GM19043 (cell line): Measurements from ENCODE around the gene CBFA2T2.
"Not testable (repeated sequence)": the region's sequence is repeated elsewhere in the genome, so short reads cannot be mapped to it uniquely, and the experiment has no call there.

Experiments
- ATAC-seq: cut with Tn5 transposase; IDR thresholded peaks from one replicate; pipeline ENCODE4 v1.9.1; 2021; ENCODE audit warnings: low read depth; ENCODE audit not compliant: unreplicated experiment

Gene CBFA2T2

DNA sequence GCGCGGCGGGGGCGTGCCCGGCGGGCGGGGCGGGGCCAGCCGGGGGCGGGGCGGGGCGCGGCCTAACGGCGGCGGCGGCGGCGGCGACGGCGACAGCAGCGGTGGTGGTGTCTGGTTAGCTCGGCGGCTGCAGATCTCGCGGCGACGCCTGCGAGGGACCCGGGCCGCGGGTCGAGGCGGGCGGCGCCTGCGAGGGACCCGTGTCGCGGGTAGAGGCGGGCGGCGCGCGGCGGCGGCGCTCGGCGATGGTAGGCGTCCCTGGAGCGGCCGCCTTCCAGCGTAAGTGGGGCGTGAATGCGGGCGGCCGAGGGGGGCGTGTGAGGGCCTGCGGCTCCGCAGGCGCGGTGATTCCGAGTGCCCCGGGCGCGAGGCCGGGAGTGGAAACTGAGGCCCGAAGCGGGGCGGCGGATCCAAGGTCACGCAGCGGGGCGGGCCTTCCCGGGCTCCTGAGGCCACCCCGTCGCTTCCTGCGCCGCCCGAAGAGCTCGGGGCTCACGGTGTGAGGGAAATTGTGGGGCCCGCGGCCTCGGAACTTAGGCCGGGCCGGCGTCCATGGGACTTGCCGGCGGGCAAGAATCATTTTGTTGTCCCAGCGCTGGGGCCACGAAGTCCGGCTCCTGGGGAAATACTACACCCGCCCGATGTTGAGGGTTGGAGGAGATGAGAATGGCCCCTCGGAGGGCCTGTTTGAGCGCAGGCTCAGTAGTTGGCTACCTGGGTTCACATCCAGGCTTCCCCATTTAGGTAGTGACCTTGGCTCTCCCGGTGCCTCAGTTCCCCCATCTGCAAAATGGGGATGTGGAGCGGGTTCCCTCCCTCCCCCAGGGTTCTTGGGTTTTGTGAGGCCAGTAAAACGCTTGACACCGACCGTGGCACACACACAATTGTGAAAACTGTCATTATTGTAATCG is at the start of gene CBFA2T2:
CBFA2T2 (plus strand) TSS at position 74 of the 911 bp plus-strand sequence; CDS start at position 246, 172 bp downstream.
- ATAC-seq = peak; percentile 39

DNA sequence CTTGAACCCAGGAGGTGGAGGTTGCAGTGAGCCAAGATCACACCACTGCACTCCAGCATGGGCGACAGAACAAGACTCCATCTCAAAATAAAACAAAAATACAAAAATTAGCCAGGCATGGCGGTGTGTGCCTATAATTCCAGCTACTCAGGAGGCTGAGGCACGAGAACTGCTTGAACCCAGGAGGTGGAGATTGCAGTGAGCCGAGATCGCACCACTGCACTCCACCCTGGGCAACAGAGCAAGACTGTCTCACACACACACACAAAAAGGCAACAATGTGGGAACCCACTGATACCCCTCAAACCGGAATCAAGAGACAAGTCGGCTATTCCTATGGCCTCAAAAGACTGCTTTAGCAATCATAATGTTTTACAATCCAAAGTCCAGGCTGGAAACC is 49.3 kb upstream of the CBFA2T2 start:
- ATAC-seq = not testable (repeated sequence)

DNA sequence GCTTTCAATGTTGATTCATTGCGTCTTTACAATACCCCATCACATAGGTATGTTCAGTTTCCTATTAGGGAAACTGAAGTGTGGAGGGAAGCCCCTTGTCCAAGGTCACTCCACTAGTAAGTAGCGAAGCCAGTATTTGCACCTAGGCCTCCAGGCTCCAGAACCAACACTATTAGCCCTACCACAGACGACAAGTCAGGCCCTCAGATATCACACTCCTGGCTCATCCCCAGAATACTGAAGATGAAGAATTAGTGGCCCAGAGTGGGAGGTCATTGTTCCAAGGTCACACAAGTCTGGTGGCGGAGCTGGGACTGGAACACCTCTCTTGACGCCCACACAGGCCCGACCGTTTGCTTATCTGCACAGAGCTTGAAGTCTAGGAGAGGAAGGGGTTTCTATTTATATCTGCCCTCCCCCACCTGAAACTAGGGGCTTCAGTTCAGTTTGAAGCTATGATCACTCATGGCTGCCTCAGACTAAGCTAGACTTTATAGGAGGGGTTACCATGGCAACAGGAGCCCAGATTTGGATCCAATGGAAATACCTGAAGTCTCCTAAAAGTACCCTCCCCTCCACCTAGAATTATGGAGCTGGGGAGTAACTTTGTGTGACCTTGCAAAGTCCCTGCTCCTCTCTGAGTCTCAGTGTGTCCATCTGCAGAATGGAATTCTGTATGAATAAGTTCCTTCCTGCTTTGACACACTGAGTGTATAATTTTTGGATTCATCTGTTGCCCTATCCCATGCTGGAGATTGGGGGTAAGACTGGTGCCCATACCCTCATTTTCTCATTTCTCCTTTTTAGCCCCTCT is 48.5 kb upstream of the CBFA2T2 start:
- no peak for ATAC-seq

DNA sequence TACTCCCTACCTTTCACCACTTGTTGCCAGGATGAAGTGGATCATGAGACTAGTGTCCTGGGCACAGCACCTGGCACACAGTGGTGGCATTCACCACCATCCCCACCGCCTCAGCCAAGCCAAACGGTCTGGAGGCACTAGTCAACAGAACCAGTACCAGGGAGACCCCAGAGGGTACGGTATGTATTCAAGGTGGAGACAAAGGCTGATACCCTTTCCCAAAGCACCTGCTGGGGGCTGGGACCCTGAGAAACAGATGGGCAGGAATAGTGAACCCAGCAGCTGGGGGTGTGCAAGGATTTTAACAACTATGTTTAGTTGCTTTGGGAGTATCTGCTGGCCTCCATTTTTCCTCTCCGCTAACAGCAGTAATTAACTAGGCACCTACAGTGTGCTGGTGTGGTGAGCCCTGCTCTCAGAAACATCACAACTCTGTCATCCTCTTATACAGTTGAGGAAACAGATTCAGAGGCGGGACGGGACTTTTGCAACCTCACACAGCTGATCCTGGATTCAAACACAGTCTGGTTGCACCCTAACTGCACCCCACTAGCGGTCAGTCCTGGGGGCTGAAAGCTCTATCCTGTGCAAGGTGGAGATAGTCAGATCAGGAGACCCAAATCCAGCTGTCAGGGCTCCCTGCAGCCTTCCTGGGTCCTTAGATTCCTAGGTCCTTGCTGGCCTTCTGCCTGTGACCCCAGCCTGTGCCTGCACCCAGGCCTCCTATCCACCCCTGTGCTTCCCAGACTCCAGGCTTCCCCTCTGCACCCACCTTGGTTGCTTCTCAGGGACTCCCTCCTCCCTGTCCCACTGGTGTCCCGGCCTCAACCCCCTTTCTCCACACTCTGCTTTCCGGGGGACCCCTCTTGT is 47.5 kb upstream of the CBFA2T2 start:
- no peak for ATAC-seq

DNA sequence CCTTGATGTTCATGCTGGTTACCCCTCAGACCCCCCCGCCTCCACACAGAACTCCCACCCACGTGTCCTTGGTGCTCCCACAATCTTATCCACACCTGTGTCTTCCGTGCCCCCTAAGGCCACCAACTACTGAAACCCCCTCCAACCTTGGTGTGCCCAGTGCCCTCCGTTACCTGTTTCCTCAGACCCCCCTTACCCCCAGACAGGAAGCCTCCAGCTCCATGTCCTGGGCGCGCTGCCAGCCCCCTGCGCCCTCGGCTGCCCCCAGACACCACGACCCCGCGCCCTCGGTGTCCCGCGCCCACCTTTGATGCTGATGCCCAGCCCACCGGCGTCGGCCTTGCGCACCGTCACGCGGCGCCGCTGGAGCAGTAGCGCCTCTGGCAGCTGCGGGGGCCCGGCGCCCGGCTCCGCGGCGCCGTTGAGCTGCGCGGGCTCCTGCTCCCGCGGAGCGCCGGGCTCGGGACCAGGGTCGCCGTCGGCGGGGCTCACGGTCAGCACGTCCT is 46.8 kb upstream of the CBFA2T2 start:
- ATAC-seq = no peak

DNA sequence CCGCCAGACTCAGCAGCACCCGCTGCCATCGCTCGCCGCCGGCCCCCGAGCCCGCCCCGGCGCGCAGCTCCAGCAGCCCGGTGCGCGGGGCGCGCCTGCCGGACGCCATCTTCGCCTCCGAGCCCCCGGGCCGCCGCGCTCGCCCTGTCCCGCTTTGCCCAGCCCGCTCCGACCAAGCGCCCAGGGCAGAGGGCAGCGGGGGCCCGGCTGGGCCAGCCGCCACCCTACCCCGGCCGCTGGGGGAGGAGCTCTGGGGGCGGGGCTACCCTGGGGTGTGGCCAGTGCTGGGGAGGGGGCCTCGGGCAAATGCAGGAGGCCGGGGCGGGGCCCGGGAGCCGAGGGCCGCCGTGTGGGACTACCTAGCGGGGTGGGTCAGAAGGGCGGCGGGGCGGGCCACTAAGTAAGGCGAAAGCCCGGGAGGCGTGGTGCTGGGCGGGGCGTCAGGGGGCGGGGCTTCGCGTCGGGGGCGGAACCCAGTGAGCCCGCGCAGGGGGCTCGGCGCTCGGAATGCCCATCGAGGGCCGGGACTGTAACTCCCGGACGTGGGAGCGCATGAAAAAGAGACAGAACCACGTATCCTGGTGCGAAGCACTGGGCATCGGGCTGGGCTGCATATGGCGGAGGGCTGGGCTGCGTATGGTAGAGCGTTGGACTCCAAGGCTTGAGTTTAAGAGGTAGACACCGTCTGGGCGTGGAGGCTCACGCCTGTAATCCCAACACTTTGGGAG is 46.2 kb upstream of the CBFA2T2 start, which contains the start of gene SNTA1:
SNTA1 (minus strand) TSS at position 252 of the 728 bp plus-strand sequence; CDS start at position 109, 143 bp downstream.
- no peak for ATAC-seq

DNA sequence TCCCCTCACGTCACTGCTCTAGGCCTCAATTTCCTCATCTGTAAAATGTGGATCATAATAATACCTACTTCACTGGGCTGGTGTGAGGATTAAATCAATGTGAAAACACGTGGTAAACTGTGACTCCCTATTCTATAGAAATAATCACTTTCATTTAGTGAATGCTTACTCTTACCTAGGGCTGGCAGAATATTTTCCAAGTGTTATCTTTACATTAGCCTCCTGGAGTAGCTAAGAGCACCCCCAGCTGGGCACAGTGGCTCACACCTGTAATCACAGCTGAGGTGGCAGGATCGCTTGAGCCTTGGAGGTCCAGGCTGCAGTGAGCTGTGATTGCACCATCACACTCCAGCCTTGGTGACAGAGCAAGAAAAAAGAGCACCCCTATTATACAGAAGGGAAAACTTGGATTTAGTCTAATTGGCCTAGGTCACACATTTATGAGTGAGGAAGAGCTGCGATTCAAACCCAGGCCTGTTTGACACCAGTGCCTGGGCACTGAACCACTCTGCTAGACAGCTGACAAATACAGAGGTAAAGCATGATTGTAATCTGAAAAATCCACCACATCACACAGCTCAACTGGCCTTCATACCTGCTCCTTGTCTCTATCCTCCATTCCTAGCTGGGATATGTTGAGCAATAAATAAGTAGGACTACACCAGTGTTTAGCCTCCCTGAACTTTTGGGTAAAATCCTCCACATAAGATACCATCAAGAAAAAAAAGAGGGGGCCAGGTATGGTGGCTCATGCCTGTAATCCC is 44.9 kb upstream of the CBFA2T2 start:
- no peak for ATAC-seq

DNA sequence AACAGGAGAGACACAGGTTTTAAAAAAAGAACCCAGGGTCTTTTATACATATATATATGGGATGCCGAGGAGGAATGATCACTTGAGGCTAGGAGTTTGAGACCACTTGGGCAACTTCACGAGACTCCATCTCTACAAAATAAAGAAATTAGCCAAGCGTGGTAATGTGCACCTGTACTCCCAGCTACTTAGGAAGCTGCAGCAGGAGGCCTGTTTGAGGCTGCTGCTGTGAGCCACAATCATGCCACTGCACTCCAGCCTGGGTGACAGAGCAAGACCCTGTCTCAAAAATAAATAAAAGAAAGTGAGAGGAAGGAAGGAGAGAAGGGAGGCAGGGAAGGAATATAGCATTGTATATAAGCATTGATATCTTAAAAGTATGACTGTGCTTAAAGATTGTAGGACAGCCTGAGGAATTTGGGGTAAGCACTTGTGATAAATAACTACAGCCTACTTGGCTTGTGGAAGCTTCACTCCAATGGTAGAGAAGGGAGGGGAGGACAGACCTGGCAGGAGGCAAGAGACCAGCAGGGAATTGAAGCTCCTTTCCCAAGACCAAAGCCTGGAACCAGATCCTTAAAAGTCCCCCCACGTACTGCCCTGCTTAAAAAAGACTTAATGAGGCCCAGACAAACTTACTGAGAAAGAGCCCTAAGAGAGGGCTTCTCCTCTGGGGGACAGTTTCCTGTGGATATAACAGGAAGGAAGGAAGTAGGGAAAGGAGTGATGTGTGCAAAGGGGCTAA is 43.8 kb upstream of the CBFA2T2 start:
- ATAC-seq = no peak

DNA sequence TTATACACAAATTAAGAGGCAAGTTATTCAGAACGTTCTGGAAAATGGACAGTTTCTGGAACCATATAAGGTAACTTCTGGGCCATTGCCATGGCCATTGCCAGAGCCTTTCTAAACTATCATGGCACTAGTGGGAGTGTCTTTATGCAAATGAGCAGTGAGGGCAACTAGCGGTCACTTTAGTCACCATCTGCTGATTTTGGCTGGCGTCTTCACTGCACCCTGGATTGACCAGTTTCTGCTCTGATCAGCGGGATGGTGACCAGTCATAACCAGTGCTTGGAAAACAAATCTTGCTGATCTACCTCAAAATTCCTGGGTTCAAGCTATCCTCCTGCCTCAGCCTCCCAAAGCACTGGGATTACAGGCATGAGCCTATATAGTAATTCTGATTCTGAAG is 39.0 kb upstream of the CBFA2T2 start:
- ATAC-seq = no peak

DNA sequence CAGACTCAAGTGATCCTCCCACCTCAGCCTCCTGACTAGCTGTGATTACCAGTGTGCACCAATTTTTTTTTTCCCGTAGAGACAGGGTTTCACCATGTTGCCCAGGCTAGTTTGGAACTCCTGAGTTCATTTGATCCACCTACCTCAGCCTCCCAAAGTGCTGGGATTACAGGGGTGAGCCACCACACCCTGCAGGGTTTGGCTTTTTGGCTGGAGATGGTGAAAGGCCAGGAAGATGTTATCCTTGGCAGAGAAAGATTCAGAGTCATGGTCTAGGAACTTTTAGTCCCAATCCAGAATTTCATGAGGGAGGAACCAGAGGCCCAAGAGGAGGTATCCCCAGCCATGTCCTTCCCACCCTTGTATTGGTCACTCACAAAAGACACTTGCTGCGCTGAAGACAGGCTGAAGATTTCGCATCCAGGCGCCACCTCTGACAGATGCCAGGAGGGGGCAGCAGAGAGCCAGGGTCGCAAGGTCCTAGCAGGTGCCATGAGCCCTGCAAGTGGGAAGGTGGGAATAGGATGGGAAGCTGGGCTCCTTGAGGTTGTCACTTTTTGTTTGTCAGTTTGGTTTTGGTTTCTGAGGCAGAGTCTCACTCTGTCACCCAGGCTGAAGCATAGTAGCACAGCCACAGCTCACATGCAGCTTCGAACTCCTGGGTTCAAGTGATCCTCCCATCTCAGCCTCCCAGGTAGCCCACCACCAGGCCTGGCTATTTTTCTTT is 32.8 kb upstream of the CBFA2T2 start:
- not testable (repeated sequence) for ATAC-seq

DNA sequence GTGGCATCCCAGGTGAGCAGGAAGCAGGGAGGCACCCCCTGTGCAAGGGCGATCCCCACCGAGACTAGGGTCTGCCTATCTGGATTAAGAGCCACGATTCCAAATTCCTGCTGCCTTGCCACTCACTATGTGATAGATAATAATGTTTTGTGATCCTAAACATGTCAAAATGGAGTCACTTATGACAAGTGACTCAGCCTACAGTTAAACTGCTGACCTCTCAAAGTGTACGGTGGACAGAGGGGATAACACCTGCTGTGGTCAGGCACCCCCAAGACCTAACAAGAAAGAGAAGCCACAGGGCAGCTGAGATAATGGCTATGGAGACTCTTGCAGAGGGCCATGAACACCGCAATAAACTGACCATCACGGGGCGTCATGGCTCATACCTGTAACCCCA is 30.3 kb upstream of the CBFA2T2 start:
- ATAC-seq = no peak

DNA sequence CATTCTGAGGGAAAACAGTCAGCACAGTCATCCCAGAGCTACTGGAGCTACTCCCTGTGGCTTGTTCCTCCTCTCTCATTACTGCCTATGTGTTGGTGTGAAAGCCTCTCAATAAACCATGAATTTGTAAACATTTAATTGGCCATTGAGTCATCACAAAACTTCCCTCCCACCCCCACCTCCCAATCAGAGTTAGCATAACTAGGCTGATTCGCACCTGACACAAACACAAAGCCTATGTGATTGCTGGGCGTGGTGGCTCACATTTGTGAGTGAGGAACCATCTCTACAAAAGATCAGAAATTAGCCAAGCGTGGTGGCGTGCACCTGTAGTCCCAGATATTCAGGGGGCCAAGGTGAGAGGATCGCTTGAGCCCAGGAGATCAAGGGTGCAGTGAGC is 29.2 kb upstream of the CBFA2T2 start:
- no peak for ATAC-seq

DNA sequence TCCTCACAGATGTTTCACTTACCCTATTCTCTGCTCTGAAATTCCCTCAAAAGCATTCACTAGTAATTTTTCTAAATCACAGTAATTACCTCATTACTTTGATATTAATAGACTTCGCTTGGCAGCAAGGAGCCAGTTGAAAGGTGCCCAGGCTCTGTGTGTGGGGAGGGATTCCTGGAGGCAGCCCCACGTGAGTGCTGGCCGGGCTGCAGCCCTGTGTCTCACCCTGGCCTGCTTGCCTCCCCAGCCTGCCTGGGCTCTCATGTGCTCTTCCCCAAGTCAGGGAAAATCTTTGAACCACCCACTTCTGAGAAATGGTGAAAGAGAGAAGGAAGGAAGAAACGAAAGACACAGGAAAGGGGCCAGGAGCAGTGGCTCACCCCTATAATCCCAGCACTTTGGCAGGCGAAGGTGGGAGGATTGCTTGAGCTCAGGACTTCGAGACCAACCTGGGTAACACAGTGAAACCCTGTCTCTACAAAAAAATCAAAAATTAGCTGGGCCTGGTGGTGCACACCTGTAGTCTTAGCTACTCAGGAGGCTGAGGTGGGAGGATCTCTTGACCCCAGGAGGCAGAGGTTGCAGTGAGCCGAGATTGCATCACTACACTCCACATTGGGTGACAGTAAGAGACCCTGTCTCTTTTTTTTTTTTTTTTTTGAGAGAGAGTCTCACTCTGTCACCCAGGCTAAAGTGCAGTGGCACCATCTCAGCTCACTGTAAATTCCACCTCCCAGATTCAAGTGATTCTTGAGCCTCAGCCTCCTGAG is 26.4 kb upstream of the CBFA2T2 start:
- ATAC-seq = no peak

DNA sequence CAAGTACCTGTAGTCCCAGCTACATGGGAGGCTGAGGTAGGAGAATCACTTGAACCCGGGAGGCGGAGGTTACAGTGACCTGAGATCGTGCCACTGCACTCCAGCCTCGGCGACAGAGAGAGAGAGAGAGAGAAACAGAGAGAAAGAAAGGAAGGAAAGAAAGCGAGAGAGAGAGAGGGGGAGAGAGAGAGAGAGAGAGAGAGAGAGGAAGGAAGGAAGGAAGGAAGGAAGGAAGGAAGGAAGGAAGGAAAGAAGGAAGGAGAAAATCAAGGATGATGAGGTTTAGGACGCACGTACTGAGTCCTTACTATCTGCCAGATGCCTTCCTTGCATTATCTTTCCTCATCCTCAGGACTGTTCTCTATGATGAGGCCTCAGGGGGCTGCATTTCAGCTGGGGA is 25.1 kb upstream of the CBFA2T2 start:
- ATAC-seq = not testable (repeated sequence)

DNA sequence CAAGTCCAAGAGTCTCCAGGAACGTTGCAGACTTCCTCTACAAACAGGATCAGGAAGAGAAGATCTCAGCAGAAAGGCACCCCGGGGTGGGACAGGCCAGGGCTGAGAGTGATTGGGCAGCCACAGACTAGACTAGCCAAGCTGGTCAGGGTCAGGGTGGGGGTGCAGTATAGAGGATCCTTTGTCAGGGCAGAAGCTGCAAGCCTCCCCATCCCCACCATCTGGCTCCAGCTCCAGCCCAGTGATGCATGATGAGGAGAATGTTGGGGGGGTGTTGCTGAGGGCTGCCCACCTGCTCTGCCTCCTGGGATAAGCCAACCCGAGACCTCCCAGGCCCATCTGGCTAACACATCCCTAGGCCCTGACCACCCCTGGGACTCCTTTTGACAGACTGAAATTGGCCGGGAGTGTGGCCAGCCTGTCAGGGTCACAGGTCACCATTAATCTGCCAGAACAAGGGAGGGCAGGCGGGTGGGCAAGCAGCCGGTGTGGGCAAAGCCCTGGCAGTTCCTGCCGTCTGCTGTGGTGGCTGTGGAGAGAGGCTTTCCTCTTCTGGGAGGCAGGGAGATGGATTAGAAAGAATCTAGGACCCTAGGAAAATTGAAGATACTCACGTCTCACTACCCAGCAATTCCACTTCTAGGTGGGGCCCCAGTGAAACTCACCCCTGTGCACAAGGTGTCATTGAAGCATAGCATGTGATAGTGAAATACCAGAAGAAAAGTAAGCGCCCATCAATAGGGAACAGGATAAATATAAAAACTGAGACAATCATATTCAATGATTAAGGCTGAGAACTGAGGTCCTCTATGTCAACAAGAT is 24.2 kb upstream of the CBFA2T2 start:
- no peak for ATAC-seq

DNA sequence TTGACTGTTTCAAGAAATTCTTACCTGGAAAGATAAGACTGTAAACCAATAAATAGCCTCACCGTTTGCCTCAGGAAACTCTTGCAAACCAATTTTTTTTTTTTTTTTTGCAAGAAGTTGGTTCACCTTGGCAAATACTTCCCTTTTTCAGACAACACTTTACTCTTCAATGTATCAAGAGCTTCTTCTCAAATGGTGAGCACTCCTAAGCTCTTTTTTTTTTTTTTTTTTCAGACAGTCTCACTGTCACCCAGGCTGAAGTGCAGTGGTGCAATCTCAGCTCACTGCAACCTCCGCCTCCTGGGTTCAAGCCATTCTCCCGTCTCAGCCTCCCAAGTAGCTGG is 23.6 kb upstream of the CBFA2T2 start:
- ATAC-seq = no peak
